DMS153 (cell line): ENCODE measurements around the gene EXOC3L4.

Source experiments
- DNase-seq: peaks from one replicate; lab custom pipeline; 2025; lab: John Stamatoyannopoulos, UW

Gene EXOC3L4

DNA sequence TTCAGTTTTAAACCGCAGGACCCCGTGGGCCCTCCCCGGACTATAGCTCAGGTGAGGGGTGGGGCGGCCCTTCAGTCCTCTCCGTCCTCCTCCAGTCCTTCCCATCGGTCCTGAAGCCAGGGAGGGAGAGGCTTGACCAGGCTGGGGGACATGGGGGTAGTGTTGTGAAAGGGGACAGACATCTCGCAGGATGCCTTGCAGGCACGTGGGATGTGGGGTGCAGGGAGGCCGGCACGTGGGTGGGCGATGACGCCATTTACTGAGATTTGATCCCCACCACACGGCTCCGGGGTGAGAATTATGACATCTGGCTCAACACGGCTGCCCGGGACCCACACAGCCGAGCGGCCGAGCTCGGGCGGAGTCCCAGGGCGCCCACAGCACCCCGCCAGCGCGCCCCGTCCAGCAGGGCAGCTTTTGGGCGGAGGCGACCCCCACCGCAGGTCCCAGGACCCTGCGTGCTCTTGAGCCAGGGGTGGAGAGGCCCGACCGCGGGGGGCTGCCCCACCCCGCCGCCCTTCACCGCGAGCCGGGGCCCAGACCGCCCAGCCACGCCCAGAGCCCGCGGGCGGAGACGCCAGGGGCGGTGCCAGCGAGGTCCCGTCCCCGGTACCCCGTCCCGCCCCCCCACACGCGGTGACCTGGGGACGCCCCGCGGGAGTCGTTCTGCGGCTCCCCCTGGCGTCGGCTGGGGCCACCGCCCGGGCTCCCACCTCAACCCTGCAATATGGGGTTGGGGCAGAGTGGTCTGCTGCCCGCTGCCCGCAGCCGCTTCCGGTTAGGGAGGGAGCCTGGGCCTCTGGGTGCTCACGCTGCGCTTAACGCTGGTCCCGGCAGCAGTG lies 3.3 kb upstream of the EXOC3L4 start:
- DNase-seq: no peak

DNA sequence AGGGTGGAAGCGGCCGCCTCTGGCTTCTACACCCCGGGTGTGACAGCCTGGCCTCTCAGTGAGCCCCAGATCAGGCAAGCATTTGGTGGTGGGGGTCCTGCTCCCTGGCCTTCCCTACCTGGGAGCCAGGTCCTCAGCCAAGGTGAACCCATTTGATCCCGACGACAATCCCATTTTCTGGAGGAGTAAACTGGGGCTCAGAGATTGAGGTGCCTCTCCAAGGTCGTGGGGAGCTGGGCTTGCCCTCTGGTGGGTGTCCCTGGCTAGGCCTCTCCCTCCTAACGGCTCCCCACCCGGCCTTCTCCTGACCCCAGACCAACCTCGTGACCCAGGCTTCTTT lies 2.7 kb upstream of the EXOC3L4 start:
- no peak for DNase-seq

DNA sequence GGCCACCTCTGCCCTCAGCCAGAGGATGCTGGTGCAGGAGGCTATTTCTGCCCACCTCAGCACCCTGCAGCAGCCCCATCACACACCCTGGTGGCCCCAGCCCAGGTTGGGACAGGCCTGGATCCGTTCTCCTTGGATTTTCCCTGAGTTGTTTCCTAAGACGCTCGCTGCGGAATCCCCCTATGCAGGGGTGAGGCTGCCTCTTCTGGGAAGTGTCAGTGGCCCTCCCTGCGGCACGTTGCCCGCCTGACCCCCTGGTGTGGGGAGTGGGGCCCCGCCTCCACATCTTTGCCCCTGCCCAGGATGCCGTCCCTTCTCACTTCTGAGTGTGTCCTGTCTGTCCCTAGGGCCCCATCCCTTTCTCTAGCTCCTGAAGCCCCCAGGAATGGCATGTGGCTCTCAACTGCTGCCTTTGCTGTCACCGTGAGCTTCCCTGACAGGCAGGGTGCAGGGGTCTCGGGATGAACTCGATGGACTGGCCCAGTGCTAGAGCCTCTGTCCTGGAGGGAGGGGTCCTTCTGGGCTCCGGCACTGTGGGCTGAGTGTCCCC lies 594 bp upstream of the EXOC3L4 start:
- no peak for DNase-seq

DNA sequence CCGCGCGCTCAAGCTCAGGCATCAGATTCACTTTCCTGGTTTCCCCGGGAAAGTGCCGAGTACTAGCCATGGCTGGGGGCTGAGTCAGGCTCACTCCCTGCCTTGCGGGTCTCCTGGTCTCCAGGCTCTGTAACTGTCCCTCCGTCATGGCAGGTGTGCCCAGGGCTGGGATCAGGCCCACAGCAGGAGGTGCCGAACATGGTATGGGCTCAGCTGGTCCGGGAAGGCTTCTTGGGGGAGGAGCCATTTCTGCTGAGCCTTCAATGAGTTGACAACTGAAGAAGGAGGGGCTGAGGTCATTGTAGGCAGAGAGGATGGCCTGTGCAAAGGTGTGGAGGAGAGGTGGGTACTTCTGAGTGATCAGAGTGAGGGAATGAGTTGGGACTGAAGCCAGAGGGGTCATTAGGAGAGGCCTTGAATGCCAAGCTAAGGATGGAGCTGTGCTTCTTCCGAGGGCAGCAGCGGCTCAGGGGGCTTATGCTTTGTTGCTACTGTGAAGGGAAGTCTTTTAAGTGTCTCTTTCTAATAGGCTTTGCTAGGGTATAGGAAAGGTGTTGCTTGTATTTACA lies 769 bp downstream of the EXOC3L4 start:
- no peak for DNase-seq

DNA sequence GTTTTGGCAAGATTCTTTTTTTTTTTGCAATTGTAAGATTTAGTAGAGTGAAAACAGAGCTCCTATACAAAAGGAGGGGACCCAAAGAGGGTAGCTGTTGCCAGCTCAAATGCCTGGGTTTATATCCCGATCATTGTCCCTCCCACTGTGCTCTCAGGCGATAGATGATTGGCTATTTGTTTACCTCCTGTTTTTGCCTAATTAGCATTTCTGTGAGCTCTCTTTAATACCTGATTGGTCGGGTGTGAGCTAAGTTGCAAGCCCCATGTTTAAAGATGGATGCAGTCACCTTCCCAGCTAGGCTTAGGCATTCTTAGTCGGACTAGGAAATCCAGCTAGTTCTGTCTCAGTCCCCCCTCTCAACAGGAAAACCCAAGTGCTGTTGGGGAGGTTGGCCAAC lies 1.9 kb downstream of the EXOC3L4 start:
- DNase-seq: no peak

DNA sequence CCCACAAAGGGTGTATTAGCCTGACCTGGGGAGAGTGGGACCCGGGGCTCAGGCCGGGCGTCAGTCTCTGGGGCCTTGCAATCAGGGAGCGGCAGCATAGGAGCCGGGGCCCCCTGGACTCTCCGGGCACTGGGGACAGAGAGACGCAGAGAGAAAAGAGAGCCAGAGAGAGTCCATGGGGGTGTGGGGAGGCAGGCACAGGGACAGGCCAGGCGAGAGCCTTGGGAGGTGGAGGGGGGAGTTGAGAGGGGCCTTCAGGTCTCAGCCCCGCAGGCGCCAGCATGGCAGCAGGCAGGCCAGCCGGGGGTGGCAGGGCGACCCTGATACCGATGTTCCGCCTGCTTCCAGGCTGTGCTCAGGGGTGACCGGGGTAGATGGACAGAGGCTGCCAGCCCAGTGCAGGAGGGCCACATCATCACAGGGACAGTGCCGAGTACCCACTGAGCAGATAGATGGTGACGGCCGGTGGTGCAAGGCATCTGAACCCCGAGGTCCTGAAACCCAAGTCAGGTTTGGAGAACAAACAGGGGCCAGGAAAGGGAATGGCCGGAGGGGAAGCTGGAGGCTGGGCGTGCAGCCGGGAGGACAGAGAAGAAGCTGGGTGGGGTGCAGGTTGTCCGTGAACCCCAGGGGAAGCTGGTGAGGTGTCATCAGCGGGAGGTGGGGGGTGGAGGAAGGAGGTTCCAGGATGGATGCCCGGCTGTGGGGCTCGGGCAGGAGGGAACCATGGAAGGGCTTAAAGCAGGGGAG lies 2.9 kb downstream of the EXOC3L4 start:
- no peak for DNase-seq

DNA sequence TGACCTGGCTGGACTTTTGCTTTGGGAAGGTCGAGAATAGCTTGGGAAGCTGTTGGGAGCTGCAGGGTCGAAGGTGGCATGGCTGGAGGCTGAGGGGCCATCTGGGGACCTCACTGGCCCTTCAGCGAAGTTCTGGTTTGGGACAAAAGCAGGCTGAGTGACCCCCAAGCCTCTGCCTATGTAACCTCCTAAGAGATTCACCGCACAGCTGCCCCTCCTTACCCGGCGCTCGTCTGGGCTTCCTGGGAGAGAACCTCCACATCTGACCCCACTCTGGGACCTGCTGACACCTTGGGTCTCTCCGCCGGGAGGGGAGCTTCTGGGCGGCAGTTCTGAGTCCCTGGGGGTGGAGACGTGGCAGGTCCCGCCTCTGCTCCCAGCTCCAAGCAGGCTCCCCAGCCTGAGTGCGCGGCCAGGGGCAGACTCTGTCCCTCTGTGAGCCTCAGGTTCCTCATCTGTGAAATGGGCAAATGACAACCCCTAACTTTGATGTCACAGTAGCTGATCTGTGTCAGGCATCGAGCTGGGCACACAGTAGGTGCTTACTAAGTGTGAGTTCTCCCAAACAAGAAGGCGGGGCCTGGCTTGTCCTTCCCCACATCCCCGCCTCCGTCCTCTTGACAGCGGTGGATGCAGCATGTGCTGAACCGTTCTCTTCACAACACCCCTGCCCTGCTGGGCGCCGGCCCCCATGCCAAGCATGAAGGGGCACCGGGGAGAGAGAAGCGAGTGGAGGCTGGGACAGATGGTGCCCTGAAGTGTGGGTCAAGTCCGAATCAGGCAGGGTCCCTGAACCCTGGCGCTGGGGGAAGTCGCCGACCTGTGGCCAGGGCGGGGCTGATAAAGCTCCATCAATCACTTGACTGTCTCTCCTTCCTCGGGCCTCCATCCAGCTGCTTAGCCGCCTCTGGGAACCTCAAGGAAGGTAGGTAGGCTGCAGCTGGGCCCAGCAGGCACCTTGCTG lies 3.8 kb downstream of the EXOC3L4 start:
- DNase-seq: no peak

DNA sequence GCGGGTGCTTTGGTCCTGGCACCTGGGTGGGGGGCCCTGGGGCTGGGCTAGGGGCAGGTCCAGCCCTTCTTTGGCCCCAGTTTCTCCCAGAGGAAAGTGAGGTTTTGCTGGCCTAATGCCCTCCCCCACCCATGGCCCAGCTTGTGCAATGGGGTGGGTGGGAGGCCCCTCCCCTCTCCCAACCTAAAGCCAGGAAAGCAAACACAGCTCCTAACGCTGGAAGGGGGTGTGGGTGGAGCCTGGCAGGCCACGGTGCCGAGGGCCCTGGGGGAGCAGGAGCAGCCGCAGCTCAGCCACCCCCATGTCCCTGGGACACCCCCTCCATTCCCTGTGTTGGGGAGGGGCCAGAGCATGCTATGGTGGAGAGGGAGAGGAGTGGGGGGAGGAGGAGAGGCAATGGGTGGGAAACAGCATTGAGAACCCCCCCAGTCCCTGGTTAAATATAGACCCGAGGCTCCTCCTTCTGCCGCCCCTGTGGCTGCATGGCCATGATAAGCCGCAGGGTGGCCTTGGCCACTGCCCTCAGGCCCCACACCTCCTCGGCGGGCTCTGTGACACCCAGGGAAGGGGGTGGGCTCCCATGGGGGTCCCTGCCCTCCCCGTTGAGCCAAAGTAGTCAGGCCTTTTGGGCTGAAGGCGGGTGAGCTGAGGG lies 4.7 kb downstream of the EXOC3L4 start:
- no peak for DNase-seq

DNA sequence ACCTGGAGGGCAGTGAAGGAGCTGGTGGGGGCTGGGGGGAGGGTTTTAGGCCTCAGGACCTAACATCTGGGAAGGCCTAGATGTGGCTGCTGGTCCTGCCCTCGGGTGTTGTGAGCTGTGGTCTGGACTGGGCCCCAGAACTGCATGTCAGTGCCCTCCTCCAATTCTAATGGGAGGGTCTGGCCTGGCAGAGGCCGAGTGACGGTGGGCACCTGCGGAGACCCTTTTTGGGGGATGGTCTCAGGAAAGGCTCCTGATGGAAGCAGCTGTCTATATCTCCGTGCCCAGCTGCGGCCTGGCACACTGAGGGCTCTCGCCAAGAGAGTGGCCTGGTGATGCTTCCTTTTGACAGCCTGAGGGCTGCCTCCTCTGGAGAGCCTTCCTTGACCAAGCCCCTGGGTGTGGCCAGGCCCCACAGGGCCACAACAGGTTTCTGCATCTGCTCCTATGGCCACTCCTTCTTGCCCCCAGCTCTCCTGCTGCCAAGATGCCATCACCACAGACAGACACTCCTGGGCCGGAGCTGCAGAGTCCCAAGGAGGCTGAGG lies 5.3 kb downstream of the EXOC3L4 start:
- no peak for DNase-seq

DNA sequence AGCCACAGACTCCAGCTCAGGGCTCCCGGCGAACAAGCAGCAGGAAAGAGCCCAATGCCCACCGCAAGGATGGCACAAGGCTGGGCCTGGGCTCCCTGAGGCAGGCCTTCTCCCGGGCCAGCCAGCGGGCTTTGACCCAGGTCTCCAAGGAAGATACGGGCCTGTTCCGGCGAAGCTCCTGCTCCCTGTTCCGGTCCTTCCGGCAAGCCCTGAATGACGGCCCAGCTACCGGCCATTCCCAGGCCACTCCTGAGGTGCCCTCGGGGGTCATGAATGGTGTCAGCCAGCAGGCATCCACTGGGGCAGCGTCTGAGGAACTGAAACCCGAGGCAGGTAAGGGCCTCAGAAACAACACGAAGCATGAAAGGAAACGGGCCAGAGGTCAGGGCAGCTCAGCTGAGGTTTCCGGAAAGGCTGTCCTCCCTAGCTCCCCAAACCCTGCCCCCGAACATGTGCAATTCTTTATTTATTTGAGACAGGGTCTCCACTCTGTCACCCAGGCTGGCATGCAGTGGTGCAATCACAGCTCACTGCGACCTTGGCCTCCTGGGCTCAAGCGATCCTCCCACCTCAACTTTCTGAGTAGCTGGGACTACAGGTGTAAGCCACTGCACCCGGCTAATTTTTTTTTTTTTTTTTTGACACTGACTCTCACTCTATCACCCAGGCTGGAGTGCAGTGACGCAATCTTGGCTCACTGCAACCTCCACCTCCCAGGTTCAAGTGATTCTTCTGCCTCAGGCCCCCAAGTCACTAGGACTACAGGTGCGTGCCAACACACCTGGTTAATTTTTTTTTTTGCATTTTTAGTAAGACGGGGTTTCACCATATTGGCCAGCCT lies 6.0 kb downstream of the EXOC3L4 start:
- DNase-seq: no peak

DNA sequence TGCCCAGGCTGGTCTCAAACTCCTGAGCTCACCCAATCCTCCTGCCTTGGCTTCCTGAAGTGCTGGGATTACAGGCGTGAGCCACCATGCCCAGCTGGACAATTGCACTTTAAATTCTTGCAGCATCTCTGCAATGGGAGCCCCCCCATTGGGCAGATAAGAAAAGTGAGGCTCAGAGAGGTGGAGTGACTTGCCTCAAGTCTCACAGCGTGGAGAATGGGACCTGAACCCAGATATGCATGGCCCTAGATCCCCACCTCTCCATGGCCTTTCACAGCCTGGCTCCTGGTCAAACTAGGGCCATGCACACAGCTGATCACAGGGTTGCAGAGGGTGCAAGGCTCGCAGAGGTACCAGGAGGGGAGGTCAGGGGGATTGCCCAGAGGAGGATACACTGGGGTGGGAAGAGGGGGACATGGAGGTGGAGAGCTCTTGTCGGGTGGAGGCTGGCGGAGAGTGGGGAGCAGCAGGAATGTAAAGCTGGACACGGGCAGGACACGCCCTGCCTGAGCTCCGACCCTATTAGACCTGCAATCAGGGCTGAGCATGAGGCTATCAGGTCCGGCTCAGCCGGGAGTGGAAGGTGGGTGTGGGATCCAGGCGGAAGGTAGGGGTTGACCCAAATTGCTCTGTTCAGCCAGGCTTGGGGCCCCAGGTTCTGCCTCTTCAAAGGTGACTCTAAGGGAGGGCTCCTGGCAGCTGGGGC lies 6.9 kb downstream of the EXOC3L4 start:
- no peak for DNase-seq

DNA sequence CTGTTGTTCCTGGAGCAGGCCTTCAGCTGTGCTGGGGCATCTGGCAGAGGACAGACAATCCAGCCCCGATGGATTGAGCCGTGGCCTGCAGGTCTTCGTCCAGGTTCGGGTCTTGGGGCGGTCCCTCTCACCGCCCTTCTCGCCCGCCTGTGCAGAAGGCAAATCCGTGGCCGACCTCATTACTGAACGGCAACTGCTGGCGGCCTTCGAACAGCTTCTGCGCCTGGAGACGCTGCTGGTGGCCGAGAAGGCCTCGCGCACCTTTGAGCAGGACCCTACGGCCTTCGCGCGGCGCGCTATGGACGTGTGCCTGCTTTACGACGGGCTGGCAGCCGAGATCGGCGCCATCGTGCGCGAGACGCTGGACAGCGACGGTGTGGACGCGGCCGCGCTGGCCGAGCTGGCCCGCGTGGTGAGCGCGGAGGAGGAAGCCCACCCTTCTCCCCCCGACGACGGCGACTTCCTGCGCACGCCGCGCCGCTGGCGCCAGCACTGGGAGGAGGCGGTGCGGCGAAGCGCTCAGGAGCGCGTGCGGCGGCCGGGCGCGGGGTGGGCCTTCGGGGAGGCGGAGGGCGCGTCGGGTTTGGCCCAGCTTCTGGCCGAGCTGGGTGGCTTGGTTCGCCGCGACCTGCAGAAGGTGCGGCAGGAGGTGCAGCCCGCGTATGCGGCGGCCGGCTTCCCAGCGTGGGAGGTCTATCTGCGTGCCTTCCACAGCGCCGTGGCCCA lies 7.6 kb downstream of the EXOC3L4 start:
- DNase-seq: no peak

DNA sequence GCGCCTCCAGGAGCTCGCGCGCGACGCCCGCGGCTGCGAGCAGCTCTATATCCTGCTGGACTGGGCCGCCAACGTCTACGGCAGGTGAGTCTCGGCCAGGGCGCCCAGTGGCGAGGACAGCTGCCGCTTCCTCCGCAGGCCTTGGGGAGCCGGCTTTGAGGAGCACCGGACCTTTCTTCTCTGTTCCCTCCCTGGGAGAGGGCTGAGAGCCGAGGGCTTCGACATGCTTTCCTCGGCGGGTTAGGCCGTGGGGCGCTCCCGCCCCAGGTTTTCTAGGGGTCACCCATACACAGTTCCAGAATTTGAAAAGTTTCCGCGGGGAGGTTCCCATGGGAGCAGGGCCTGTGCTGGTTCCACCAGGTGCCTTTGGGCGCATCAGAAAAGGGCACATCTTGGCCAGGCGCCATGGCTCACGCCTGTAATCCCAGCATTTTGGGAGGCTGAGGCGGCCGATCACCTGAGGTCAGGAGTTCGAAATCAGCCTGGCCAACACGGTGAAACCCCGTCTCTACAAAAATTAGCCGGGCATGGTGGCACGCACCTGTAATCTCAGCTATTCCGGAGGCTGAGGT lies 8.2 kb downstream of the EXOC3L4 start:
- no peak for DNase-seq

DNA sequence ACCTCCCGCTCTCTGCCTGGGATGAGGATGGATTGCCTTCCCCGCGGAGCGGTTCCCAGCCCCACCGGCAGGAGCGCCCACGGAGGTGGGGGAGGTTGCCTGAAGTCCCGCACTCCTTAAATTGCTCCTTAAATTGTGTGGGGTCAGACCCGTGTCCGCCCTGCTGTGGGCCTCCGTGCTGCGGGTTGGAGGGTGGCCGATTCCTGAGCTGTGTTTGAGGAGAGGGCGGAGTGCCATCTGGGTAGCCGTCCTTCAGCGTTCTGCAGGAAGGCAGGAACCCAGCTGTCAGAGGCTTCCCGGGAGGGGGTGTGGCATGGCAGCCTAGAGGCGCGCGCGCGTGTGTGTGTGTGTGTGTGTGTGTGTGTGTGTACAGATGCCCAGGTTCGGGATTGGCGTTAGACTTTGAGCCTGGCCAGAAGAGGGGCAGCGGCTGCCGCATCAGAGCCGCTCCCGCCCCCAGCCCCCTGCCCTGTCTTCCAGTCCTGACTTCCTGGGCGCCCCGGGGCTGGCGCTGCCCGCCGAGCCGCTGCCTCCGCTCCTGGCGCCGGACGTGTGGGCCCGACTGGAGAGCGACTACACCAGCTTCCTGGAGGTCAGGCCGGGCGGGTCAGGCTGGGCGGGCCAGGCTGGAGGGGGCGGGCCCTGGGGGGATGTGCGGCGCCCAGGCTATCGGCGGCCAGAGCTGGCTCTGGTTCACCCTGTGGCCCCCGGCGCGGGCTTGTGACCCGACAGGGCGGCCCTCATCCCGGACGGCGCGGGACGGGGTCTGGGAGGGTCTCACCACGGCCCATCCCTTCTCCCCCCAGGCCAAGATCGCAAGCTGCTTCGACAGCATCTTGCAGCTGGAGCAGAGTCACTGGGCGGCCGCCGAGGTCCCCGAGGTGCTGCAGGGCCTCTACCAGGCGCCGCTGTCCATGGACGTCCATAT lies 9.2 kb downstream of the EXOC3L4 start:
- DNase-seq: peak; percentile 24

DNA sequence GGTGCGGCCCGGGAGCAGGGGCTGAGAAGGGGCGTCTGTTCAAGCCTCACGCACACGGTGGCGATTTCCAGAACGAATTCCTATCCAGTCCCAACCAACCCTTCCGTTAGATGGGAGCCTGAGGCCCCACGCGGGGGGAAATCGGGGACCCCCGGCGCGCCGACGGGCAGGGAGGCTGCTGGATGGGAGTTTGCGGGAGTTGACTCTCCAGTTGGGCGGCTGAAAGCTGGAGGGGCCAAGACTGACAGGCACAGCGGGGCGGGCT lies 9.8 kb downstream of the EXOC3L4 start:
- no peak for DNase-seq

DNA sequence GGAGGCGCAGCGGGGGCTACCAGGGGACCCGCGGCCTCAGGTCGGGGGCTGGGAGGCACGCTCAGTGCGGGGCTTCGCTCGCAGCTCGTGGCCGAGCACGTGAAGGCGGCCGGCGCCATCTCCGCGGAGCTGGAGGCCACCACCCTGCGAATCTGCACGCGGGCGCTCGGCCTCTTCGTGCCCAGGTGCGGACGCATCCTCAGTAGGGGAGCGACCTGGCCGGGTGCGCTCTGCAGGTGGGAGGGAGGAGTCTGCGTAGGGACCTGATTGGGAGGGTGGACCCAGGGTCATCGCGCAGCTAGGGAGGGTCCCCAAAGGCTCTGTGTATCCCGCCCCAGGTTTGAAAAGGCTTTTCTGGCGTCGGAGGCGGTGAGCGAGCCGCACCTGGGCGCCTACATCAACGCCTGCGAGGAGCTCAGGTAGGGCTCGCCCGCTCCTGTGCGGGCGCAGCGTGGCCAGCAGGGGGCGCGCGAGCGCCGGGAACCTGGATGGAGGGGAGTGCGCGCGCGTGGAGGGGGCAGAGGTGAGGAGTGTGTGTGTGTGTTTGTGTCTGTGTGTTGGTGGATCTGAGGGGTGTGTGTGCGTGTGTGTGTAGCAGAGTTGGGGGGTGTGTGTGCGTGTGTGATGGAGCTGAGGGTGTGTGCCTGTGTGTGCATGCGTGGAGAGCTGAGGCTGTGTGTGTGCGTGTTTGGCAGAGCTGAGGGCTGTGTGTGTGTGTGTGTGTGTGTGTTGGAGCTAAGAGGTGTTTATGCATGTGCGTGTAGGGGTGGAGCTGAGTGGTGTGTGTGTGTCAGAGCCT lies 10.3 kb downstream of the EXOC3L4 start:
- no peak for DNase-seq
